Vagina (tissue), 2 donors: ENCODE results near the gene NXF1. TPM values are rescaled to one million over a fixed set of nuclear protein-coding genes. Genes with fewer than 3 reads are reported as not detected.
"Not testable (repeated sequence)": the region's sequence is repeated elsewhere in the genome, so short reads cannot be mapped to it uniquely, and the experiment has no call there.

Experiments
- DNase-seq, 2 donors: peaks; one replicate each; pipeline ENCODE4 v3.0.0-alpha.2; 2017; ENCODE audit errors: extremely low spot score in 2 of 2
- H3K27ac ChIP-seq: fragments of 200-600 bp; sonication (generic); one replicate; pipeline ENCODE4 v1.5.1; 2019
- H3K27me3 ChIP-seq: fragments of 200-600 bp; sonication (generic); one replicate; pipeline ENCODE4 v1.5.1; 2019
- H3K36me3 ChIP-seq, 2 donors: fragments of 200-600 bp; sonication (generic); one replicate each; pipeline ENCODE4 v1.5.1; 2017 to 2019
- H3K4me1 ChIP-seq: fragments of 200-600 bp; sonication (generic); one replicate; pipeline ENCODE4 v1.5.1; 2019
- H3K4me3 ChIP-seq, 2 donors: fragments of 200-600 bp; sonication (generic); 1 replicate in 1 of 2; 2 replicates in 1 of 2; pipeline ENCODE4 v1.5.1; 2016 to 2019
- H3K9me3 ChIP-seq: fragments of 200-600 bp; sonication (generic); one replicate; pipeline ENCODE4 v1.5.1; 2019
- POLR2A ChIP-seq, 2 donors: fragments of 450-650 bp; IDR thresholded peaks; one replicate each; pipeline ENCODE4 v1.6.1; 2017; ENCODE audit warnings: antibody characterized with exemption in 2 of 2, mild to moderate bottlenecking in 2 of 2, moderate library complexity in 2 of 2
- POLR2AphosphoS5 ChIP-seq, 2 donors: sonication (generic); formaldehyde crosslinking; IDR thresholded peaks; one replicate each; pipeline ENCODE4 v1.9.0; 2017; ENCODE audit warnings: antibody characterized with exemption in 2 of 2, mild to moderate bottlenecking in 2 of 2, low read depth in 1 of 2; ENCODE audit not compliant: insufficient read depth in 1 of 2
- intact Hi-C: fragments of 100-400 bp; cut with DNase I; formaldehyde crosslinking; loops from one replicate; pipeline ENCODE4 v1.15.1; 2023
- total RNA-seq: library from RNA; depleted of rRNA; stranded (reverse); fragments of >200 nt; gene quantifications from one replicate; pipeline ENCODE4 v1.2.3, GENCODE V29; 2016
- TF ChIP-seq, protein P1 (sequence below), 3 experiments: fragments of 450-650 bp in 2 of 3; fragments of 200-600 bp in 1 of 3; sonication (generic) in 1 of 3; IDR thresholded peaks; one replicate each; pipeline ENCODE4 v1.5.1; 2017 to 2019; ENCODE audit warnings: antibody characterized with exemption in 3 of 3, mild to moderate bottlenecking in 2 of 3, moderate library complexity in 2 of 3

NXF1 gene
- total RNA-seq, 1 donor from 2014 or later = 64.1 TPM

DNA sequence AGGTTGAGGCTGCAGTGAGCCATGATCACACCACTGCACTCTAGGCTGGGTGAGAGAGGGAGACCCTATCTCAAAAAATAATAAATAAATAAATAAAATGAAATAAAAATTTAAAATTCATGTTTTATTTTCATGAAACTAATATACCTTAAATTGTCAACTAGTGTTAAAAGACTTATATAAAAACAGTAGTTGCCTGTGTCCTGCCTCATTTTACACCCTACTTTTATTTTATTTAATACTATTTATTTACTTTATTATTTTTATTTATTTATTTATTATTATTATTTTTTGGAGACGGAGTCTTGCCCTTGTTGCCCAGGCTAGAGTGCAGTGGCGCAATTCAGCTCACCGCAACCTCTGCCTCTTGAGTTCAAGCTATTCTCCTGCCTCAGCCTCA, 38.9 kb upstream of the NXF1 start:
- no peaks in the 10 kb centered on the region for H3K36me3 ChIP-seq
- H3K4me3 ChIP-seq = no peak overlapping the region
- peaks cover 15% of the 10 kb centered on the region for H3K4me1 ChIP-seq
- H3K9me3 ChIP-seq = no peaks in the 10 kb centered on the region
- no peaks in the 10 kb centered on the region for H3K27me3 ChIP-seq
- intact Hi-C loops = no loop called here
- DNase-seq = no peak
- no peak overlapping the region for H3K27ac ChIP-seq
- TF ChIP-seq, protein P1, sequence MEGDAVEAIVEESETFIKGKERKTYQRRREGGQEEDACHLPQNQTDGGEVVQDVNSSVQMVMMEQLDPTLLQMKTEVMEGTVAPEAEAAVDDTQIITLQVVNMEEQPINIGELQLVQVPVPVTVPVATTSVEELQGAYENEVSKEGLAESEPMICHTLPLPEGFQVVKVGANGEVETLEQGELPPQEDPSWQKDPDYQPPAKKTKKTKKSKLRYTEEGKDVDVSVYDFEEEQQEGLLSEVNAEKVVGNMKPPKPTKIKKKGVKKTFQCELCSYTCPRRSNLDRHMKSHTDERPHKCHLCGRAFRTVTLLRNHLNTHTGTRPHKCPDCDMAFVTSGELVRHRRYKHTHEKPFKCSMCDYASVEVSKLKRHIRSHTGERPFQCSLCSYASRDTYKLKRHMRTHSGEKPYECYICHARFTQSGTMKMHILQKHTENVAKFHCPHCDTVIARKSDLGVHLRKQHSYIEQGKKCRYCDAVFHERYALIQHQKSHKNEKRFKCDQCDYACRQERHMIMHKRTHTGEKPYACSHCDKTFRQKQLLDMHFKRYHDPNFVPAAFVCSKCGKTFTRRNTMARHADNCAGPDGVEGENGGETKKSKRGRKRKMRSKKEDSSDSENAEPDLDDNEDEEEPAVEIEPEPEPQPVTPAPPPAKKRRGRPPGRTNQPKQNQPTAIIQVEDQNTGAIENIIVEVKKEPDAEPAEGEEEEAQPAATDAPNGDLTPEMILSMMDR (IDR thresholded peaks at IDR 0.05) = no peak
- TF ChIP-seq POLR2A (IDR thresholded peaks at IDR 0.05) (no peak), POLR2AphosphoS5 (IDR thresholded peaks at IDR 0.05; ENCODE audit: insufficient read depth in 1 of 2, low read depth in 1 of 2) (no peak)

DNA sequence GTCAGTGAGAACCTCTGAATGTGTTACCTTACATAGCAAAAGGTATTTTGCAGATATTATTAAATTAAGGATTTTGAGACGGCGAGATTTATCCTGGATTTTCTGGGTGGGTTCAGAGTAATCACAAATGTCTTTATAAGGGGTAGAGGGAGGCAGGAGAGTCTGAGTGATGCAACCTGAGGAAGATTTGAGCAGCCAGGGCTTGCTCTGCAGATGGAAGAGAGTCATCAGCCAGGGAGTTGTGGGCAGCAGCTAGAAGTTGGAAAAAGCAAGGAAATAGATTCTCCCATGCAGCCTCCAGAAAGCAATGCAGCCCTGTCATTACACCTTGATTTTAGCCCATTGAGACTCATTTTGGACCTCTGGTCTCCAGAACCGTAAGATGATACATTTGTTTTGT, 38.2 kb upstream of the NXF1 start:
- Histone ChIP-seq H3K27ac (no peak overlapping the region), H3K9me3 (no peaks in the 10 kb centered on the region), H3K36me3 (no peaks in the 10 kb centered on the region), H3K4me1 (peaks cover 22% of the 10 kb centered on the region), H3K4me3 (no peak overlapping the region), H3K27me3 (no peaks in the 10 kb centered on the region)
- no peak for TF ChIP-seq POLR2AphosphoS5 (IDR thresholded peaks at IDR 0.05; ENCODE audit: insufficient read depth in 1 of 2, low read depth in 1 of 2)
- intact Hi-C loops = no loop called here
- no peak for DNase-seq

DNA sequence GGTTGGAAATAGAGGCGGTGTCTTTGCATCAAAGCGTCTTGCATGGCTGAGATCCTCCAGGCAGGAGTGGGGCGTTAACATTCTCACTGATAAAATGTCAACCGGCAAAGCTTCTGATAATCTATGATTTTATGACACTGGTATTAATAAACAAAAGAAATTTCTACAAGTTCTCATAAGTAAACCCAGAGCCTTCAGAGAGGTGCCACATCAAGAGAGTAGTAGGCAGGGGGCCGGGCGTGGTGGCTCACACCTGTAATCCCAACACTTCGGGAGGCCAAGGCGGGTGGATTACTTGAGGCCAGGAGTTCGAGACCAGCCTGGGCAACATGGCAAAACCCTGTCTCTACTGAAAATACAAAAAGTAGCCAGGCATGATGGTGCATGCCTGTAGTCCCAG, 37.7 kb upstream of the NXF1 start:
- H3K4me3 ChIP-seq, DNase-seq, intact Hi-C loops, H3K9me3 ChIP-seq, H3K27me3 ChIP-seq, H3K36me3 ChIP-seq: not testable (repeated sequence)
- peak overlapping the region; percentile 97 for H3K27ac ChIP-seq
- H3K4me1 ChIP-seq = peaks cover 28% of the 10 kb centered on the region

DNA sequence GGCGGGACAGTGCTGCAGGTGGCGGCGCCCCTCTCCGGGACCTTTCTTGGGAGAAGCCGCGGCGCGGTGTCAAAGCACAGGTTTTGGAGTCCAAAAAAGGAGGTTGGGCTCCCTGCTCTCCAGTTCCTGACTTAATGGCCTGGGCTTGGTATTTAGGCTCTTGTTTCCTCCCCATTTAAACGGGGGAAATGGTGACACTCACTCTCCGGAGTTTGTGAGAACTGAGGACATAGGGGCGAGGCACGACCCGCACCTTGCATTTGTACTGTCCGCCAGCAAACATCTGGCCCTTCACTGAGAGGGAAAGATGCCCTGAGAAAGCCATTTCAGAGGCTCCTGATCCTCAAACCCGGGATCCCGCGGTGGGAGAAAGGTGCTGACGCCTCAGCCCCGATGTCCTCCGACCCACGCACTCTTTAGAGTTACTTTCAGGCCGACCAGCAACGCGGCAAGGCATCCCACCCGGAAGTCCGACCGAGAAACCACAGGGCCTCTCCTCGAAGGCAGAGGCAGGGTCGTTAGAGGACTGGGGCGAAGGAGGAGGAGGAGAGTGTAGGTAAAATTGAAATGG, 37.0 kb upstream of the NXF1 start:
- Histone ChIP-seq H3K4me1 (peaks cover 34% of the 10 kb centered on the region), H3K27me3 (no peaks in the 10 kb centered on the region), H3K4me3 (peak overlapping the region; percentile 47 to 51), H3K27ac (peak overlapping the region; percentile 97), H3K36me3 (no peaks in the 10 kb centered on the region), H3K9me3 (no peaks in the 10 kb centered on the region)
- intact Hi-C loops = no loop called here
- peak in 1 of 2 donors; percentile 92 for DNase-seq
- TF ChIP-seq, protein P1 (IDR thresholded peaks at IDR 0.05) = no peak
- peak in 1 of 2 donors; percentile 87 for TF ChIP-seq POLR2AphosphoS5 (IDR thresholded peaks at IDR 0.05; ENCODE audit: insufficient read depth in 1 of 2, low read depth in 1 of 2)

DNA sequence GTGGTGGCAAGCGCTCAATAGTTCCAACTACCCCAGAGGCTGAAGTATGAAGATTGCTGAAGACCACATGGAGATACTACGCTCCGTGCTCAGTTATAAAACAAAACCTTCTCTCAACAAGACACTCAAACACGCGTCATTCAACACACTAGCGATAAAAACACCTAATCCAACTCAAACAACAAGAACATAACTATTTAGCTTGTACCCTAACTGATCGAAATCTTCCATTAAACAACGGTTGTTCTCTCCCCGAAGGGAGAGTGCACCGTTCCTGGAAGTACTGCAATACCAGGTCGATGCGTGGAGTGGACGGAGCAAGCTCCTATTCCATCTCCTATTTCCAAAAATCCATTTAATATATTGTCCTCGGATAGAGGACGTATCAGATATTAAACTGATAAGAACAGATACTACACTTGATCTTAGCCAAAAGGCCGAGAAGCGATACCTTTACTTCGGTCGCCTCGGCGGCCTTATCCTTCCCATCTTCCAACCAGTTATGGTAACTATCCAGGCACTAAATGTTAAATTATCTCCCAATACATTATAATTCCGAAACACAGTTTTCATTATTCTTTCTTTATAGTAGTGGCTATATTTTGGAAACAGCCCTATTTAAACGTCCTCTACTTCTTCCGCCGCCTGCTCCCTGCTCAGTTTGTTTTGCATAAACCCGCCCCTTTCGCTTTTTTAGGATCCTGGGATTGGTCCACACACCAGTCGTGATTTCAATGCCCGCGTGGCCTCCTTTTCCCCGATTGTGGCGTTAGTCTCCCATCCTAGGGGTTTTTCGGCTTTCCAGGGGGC, 36.3 kb upstream of the NXF1 start:
- H3K4me3 ChIP-seq = peak overlapping the region; percentile 58 to 88
- intact Hi-C loops = no loop called here
- peaks cover 35% of the 10 kb centered on the region for H3K4me1 ChIP-seq
- no peaks in the 10 kb centered on the region for H3K27me3 ChIP-seq
- TF ChIP-seq POLR2A (IDR thresholded peaks at IDR 0.05) (peak in 1 of 2 donors; percentile 96), POLR2AphosphoS5 (IDR thresholded peaks at IDR 0.05; ENCODE audit: insufficient read depth in 1 of 2, low read depth in 1 of 2) (peak; percentile 83 to 98)
- TF ChIP-seq, protein P1 (IDR thresholded peaks at IDR 0.05) = peak in 1 of 3 experiments; percentile 13
- no peaks in the 10 kb centered on the region for H3K36me3 ChIP-seq
- DNase-seq = peak in 1 of 2 donors; percentile 93
- H3K27ac ChIP-seq = peak overlapping the region; percentile 97
- H3K9me3 ChIP-seq = no peaks in the 10 kb centered on the region

DNA sequence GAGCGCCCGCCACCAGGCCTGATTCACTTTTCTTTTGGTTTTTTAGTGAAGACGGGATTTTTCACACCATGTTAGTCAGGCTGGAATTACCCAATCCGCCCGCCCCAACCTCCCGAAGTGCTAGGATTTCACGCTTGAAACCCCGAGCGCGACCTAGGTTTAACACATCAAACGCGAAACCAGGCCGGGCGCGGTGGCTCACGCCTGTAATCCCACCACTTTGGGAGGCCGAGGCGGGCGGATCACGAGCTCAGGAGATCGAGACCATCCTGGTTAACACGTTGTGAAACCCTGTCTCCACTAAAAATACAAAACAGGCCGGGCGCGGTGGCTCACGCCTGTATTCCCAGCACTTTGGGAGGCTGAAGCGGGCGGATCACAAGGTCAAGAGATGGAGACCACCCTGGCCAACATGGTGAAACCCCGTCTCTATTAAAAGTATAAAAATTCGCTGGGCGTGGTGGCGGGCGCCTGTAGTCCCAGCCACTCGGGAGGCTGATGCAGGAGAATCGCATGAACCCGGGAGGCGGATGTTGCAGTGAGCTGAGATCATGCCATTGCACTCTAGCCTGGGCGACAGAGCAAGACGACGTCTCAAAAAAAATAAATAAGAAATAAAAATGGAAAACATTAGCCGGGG, 35.6 kb upstream of the NXF1 start:
- intact Hi-C loops, H3K27me3 ChIP-seq, H3K36me3 ChIP-seq, DNase-seq, H3K9me3 ChIP-seq: not testable (repeated sequence)
- peaks cover 35% of the 10 kb centered on the region for H3K4me1 ChIP-seq
- peak overlapping the region; percentile 97 for H3K27ac ChIP-seq
- H3K4me3 ChIP-seq = peak overlapping the region; percentile 58 to 88
